HG02623 (cell line): ENCODE results near the gene KLHL40.

ENCODE experiments used
- ATAC-seq: cut with Tn5 transposase; IDR thresholded peaks from one replicate; pipeline ENCODE4 v1.9.1; 2021; ENCODE audit warnings: moderate library complexity; ENCODE audit not compliant: unreplicated experiment

Gene KLHL40

DNA sequence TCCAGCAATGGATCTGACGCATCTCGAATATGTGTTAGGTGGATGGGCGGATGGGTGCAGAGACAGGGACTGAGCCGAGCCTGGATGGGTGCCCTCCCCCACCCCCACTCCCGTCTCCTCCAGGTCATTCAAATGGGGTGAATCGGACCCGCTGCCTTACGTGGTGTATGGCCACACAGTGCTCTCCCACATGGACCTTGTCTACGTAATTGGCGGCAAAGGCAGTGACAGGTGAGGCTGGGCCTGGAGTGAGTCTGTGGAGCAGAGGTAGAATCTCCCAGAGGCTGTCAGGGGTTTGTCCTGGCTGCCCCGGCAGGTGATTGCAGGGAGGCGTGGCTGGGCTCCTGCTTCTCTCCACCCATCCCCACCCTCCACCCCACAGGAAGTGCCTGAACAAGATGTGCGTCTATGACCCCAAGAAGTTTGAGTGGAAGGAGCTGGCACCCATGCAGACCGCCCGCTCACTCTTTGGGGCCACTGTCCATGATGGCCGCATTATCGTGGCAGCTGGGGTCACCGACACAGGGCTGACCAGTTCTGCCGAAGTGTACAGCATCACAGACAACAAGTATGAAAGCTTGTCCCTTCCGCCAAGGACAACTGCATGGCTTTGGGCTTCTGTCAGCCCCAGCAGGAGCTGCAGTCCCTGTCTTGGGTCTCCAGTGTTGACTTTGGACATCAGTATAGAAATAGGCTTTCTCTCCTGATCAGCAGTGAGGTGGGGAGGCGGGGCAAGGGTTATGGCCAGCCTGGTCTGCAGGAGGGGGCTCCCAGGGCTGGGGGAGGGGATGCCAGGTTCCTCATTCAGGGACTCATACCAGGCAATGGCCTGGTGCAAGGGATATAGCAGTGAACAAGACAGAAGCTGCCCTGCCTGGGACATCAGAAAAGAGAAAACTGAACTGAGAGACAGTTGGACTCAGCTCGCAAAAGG is 3.4 kb downstream of the KLHL40 start:
- no peak for ATAC-seq

GRCh38 chr3:42689421-42690014 is 4.2 kb downstream of the KLHL40 start:
- no peak for ATAC-seq

GRCh38 chr3:42690191-42690590 is 4.9 kb downstream of the KLHL40 start:
- ATAC-seq: no peak

DNA sequence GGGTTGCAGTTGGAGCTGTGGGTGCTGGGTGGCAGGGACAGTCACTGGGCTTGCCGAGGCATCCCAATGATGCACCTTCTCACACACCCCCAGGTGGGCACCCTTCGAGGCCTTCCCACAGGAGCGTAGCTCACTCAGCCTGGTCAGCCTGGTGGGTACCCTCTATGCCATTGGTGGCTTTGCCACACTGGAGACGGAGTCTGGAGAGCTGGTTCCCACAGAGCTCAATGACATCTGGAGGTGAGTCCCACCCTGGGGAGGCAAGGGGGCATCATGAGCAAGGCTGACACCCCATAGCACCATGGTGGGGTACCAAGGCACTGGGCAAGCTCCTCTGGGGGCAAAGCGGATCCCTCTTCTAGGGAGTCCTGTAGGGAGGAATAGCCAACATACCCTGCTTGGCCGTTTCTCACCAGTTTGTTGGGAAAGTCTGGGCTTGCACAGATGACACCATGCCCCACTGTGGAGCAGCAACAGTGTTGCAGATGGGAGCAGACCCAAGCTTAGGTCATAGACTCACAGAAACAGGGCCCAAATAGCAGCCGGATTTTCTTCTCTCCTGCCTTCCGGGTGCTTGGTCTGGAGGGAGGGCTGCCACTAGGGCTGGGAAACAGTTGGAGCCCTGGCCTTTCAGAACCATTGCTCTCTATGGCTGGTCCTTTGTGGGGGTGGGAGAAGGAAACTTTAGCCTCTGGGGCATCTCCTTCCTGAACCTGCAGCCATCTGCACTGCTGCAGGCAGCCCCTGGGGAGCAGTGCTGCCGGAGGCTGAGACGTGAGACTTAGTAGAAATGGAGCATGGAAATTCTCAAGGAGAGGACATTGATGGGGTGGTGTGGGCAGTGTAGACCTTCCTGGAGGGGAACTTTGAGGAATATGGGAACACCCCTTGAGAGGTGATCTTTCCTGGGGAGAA is 5.7 kb downstream of the KLHL40 start:
- no peak for ATAC-seq

- no peak for ATAC-seq
These were observed 6.7 kb downstream of the KLHL40 start for GRCh38 chr3:42691816-42692666.

GRCh38 chr3:42692667-42693529 is 7.6 kb downstream of the KLHL40 start:
- no peak for ATAC-seq

DNA sequence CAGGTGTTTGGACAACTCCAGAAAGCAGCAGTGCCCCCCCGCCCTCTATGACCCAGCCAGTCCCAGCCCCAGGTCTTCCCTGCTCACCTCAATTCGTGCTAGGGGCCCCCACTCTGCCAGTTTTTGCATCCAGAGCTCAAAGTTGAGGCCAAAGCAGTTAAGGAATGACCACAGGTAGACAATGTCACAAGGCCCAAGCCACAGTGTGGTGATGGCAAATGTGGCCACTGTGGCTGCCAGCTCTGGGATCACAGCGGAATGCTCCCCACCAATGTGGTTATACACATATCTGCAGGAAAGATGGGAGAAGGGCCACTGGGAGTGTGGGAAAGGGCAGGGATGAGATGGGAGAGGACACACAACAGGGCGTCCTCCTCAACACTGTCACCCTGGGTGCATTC is 8.2 kb downstream of the KLHL40 start:
- ATAC-seq: no peak

GRCh38 chr3:42694366-42694765 is 9.0 kb downstream of the KLHL40 start:
- ATAC-seq: no peak

DNA sequence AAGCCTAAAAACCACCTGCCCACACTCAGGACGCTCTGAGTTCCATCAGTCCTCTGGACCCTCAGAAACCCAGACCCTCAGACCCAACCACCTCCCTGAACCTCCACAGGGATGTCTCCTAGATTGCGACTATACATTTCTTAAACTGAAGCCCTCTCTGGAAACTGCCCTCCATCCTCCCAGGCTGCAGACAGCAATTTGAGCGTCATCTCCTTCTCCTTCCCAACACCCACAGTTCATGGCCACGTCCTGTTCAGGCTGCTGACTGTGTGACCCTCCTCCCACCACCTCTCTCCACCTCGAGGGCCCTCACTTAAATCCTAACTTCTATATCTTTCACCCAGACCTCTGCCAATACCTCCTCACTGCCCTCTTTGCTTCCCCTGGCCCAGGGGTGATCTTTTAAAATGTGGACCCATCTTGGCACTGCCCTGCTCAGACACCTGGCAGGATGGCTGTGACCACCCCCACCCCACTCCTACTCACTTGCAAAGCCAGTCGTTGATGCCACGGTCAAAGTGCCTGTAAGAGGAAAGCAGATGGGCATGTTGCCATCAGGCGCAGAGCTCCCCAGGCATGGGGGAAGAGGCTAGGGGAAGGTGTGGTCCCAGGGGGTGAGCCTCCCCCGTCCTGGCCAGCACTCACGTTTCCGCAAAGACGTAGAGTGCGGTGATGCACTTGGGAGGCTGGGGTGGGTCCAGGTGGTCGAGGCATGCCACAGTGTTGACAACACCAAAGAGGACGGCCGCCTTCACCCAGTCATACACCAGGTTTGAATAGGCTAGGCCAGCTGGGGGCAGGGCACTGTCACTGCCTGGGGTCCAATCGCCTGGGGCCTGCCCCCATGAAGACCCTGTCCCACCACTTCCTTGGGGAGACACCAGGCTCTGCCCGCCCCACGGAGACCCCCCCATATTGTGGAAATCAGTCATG is 11.3 kb downstream of the KLHL40 start:
- ATAC-seq: no peak

- ATAC-seq: no peak
These were observed 12.1 kb downstream of the KLHL40 start for GRCh38 chr3:42697289-42698051.

- ATAC-seq: no peak
These were observed 13.0 kb downstream of the KLHL40 start for GRCh38 chr3:42698216-42698910.

GRCh38 chr3:42698911-42699230 is 13.5 kb downstream of the KLHL40 start:
- ATAC-seq: no peak

GRCh38 chr3:42699511-42699971 is 14.2 kb downstream of the KLHL40 start:
- no peak for ATAC-seq

DNA sequence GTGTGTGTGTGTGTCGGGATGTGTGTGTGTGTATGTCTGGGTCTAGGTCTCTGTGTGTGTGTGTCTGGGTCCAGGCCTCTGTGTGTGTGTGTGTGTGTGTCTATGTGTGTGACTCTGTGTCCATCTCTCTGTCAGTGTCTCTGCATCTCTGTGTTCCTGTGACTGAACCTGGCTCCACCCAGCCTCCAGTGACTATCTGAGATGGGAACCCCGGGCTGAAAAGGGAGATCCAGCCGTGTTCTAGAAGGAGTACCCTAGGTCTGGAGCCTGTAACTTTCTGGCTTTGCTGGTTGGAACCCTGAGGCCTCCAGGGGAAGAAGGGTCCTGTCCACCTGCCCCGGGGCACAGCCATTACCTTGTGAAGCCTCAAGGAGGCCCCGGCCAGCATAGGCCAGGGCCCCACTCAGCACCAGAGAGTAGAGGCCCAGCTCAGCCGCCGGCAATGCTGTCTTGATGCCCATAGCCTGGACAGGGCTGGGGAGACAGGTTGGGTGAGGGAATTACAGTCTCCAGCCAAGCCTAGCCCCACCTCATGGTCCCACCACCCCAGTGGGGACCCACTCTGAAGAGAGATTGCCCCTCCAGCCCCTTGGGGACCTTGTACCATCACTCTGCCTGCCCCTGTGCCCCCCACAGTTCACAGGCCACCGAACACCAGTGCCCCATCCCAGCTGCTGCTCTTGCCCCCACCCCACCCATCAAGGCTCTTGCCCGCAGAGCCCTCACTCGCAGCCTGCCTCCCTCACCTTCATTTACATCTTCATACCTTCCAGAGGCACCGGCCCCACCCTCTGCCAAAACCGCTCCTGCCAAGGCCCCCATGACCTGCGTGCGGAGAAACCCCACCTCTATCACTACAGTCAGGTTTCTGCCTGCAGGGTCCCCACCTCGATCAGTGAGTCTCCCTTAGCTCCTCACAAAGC is 15.3 kb downstream of the KLHL40 start:
- ATAC-seq: no peak

- ATAC-seq: no peak
These were observed 16.2 kb downstream of the KLHL40 start for GRCh38 chr3:42701371-42702065.
